ENCODE results near the gene TSHZ2. TPM values are rescaled to one million over a fixed set of nuclear protein-coding genes. Genes with fewer than 3 reads are reported as not detected.

TSHZ2 gene
- total RNA-seq, 1 donor = 3.6 TPM

DNA sequence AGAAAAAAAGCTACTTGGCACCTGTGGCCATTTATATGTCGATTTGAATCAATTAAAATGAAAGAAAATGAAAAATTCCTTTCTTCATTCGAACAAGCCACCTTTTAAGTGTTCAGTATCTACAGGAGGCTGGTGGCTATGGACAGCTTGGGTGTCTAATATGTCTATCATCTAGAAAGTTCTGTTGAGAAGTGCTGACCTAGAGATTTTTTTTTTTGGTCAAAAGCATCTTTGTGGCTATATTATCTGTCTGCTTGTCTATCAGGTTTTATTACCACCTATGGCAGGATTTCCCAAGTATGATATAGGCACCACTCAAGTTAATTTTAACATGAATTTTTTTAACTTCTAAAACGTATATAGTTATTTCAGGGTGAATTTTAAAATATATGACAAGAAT is 250.8 kb downstream of the TSHZ2 start:
- H3K27me3 ChIP-seq (ENCODE audit: insufficient read depth, low read length) = no peaks in the 10 kb centered on the region
- no peaks in the 10 kb centered on the region for H4K20me1 ChIP-seq (ENCODE audit: insufficient read depth, low read length)
- no peaks in the 10 kb centered on the region for H3K4me1 ChIP-seq (ENCODE audit: insufficient read depth, low read length)
- H3K4me3 ChIP-seq (ENCODE audit: insufficient read depth, low read length) = no peak overlapping the region
- no peak overlapping the region for H3K27ac ChIP-seq (ENCODE audit: low read depth, low read length)
- H3K79me2 ChIP-seq (ENCODE audit: insufficient read depth, low read length) = no peaks in the 10 kb centered on the region
- no peak for DNase-seq (ENCODE audit: insufficient read length, low spot score, missing footprints)
- TF ChIP-seq, protein P1, sequence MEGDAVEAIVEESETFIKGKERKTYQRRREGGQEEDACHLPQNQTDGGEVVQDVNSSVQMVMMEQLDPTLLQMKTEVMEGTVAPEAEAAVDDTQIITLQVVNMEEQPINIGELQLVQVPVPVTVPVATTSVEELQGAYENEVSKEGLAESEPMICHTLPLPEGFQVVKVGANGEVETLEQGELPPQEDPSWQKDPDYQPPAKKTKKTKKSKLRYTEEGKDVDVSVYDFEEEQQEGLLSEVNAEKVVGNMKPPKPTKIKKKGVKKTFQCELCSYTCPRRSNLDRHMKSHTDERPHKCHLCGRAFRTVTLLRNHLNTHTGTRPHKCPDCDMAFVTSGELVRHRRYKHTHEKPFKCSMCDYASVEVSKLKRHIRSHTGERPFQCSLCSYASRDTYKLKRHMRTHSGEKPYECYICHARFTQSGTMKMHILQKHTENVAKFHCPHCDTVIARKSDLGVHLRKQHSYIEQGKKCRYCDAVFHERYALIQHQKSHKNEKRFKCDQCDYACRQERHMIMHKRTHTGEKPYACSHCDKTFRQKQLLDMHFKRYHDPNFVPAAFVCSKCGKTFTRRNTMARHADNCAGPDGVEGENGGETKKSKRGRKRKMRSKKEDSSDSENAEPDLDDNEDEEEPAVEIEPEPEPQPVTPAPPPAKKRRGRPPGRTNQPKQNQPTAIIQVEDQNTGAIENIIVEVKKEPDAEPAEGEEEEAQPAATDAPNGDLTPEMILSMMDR (IDR thresholded peaks at IDR 0.05; ENCODE audit: extremely low read depth, low read depth, low read length) = no peak
- H3K9me3 ChIP-seq (ENCODE audit: low read depth, low read length) = no peaks in the 10 kb centered on the region
- H3K4me2 ChIP-seq (ENCODE audit: insufficient read depth, low read length) = no peak overlapping the region
- H3K36me3 ChIP-seq (ENCODE audit: insufficient read depth, low read length) = no peaks in the 10 kb centered on the region
- H2AFZ ChIP-seq (ENCODE audit: low read length) = no peak overlapping the region

DNA sequence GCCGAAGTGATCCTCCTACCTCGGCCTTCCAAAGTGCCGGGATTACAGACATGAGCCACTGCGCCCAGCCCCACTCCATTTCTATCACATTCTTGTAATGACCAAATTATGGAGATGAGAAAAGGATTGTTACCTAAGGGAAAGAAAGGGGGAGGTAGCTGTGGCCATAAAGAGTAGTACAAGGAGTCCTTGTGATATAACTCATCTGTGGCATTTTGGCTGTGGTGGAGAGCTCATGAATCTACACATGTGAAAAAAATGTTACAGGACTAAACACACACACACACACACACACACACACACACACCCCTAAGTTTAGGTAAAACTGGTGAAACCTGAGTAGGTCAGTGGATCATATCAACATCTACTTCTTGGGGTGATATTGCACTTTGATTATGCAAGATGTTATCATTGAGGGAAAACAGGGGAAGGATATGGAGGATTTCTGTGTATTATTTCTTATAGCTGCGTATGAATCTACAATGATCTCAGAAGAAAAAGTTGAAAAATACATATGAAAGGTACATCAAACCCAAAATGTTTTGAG is 251.5 kb downstream of the TSHZ2 start:
- Histone ChIP-seq H3K79me2 (ENCODE audit: insufficient read depth, low read length) (no peaks in the 10 kb centered on the region), H3K4me3 (ENCODE audit: insufficient read depth, low read length) (no peak overlapping the region), H3K27ac (ENCODE audit: low read depth, low read length) (no peak overlapping the region), H3K4me1 (ENCODE audit: insufficient read depth, low read length) (no peaks in the 10 kb centered on the region), H3K27me3 (ENCODE audit: insufficient read depth, low read length) (no peaks in the 10 kb centered on the region), H3K4me2 (ENCODE audit: insufficient read depth, low read length) (no peak overlapping the region), H3K9me3 (ENCODE audit: low read depth, low read length) (no peaks in the 10 kb centered on the region), H3K36me3 (ENCODE audit: insufficient read depth, low read length) (no peaks in the 10 kb centered on the region), H2AFZ (ENCODE audit: low read length) (no peak overlapping the region), H4K20me1 (ENCODE audit: insufficient read depth, low read length) (no peaks in the 10 kb centered on the region)
- DNase-seq (ENCODE audit: insufficient read length, low spot score, missing footprints) = no peak
- TF ChIP-seq, protein P1 (IDR thresholded peaks at IDR 0.05; ENCODE audit: extremely low read depth, low read depth, low read length) = no peak

DNA sequence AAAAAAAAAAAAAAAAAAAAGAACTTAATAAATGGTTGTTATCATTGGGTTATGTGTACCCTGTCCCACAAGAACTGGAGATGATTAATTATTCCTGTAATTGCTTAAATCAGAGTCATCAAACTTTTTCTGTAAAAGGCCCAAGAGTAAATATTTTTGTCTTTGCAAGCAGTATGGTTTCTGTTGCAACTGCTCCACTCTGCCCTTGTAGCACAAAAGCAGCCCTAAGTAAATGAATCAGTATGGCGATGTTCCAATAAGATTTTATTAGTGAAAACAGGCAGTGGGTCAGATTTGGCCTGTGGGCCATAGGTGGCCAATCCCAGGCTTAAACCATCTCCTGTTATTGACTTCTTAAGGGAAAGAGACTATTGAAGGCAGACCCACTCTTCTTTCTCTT is 252.7 kb downstream of the TSHZ2 start:
- no peak overlapping the region for H2AFZ ChIP-seq (ENCODE audit: low read length)
- no peaks in the 10 kb centered on the region for H3K4me1 ChIP-seq (ENCODE audit: insufficient read depth, low read length)
- H3K27me3 ChIP-seq (ENCODE audit: insufficient read depth, low read length) = no peaks in the 10 kb centered on the region
- no peak overlapping the region for H3K27ac ChIP-seq (ENCODE audit: low read depth, low read length)
- H3K9me3 ChIP-seq (ENCODE audit: low read depth, low read length) = no peaks in the 10 kb centered on the region
- DNase-seq (ENCODE audit: insufficient read length, low spot score, missing footprints) = no peak
- TF ChIP-seq, protein P1 (IDR thresholded peaks at IDR 0.05; ENCODE audit: extremely low read depth, low read depth, low read length) = no peak
- H3K36me3 ChIP-seq (ENCODE audit: insufficient read depth, low read length) = no peaks in the 10 kb centered on the region
- H3K79me2 ChIP-seq (ENCODE audit: insufficient read depth, low read length) = no peaks in the 10 kb centered on the region
- H4K20me1 ChIP-seq (ENCODE audit: insufficient read depth, low read length) = no peaks in the 10 kb centered on the region
- H3K4me2 ChIP-seq (ENCODE audit: insufficient read depth, low read length) = no peak overlapping the region
- H3K4me3 ChIP-seq (ENCODE audit: insufficient read depth, low read length) = no peak overlapping the region

DNA sequence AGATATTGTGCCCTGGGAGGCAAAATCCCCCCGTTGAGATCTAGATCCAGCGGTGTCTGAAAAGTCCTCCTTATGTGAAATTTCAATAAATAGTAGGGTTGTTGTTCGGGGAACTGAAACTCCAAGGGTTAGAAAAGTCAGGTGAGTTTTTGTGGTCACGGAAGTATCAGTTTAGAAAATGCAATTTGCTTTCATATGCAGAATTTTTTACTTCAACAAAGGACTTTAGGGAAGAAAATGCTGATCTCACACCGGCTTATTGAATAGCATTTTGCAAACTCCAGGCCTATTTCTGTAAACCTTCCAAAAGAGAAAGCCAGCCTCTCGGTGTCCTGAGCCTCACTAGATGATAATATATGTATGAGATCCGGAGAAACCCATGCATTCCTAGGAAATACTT is 254.7 kb downstream of the TSHZ2 start:
- H3K27me3 ChIP-seq (ENCODE audit: insufficient read depth, low read length) = no peaks in the 10 kb centered on the region
- no peak overlapping the region for H3K27ac ChIP-seq (ENCODE audit: low read depth, low read length)
- no peak for DNase-seq (ENCODE audit: insufficient read length, low spot score, missing footprints)
- no peak overlapping the region for H3K4me3 ChIP-seq (ENCODE audit: insufficient read depth, low read length)
- no peaks in the 10 kb centered on the region for H3K9me3 ChIP-seq (ENCODE audit: low read depth, low read length)
- TF ChIP-seq, protein P1 (IDR thresholded peaks at IDR 0.05; ENCODE audit: extremely low read depth, low read depth, low read length) = no peak
- H3K79me2 ChIP-seq (ENCODE audit: insufficient read depth, low read length) = no peaks in the 10 kb centered on the region
- no peaks in the 10 kb centered on the region for H3K4me1 ChIP-seq (ENCODE audit: insufficient read depth, low read length)
- no peak overlapping the region for H3K4me2 ChIP-seq (ENCODE audit: insufficient read depth, low read length)
- no peaks in the 10 kb centered on the region for H4K20me1 ChIP-seq (ENCODE audit: insufficient read depth, low read length)
- H2AFZ ChIP-seq (ENCODE audit: low read length) = no peak overlapping the region
- no peaks in the 10 kb centered on the region for H3K36me3 ChIP-seq (ENCODE audit: insufficient read depth, low read length)
